Endothelial cell (in vitro differentiated cells): Measurements from ENCODE around the gene BUD23. TPM values are rescaled to one million over a fixed set of nuclear protein-coding genes. Genes with fewer than 3 reads are reported as not detected.

Experiments used
- DNase-seq: peaks from one replicate; pipeline ENCODE4 v3.0.0; 2021; ENCODE audit warnings: low spot score
- H3K27ac Mint-ChIP-seq: one replicate; pipeline ENCODE4 v1.8.0; 2021; ENCODE audit warnings: mixed read lengths, inconsistent platforms; ENCODE audit not compliant: unreplicated experiment
- H3K27me3 Mint-ChIP-seq: one replicate; pipeline ENCODE4 v1.8.0; 2021; ENCODE audit warnings: mild to moderate bottlenecking, moderate library complexity, mixed read lengths, inconsistent platforms; ENCODE audit not compliant: unreplicated experiment
- H3K36me3 Mint-ChIP-seq: one replicate; pipeline ENCODE4 v1.8.0; 2021; ENCODE audit warnings: mild to moderate bottlenecking, low read depth, mixed read lengths, inconsistent platforms; ENCODE audit not compliant: unreplicated experiment
- H3K4me1 Mint-ChIP-seq: one replicate; pipeline ENCODE4 v1.8.0; 2021; ENCODE audit warnings: mild to moderate bottlenecking, mixed read lengths, inconsistent platforms; ENCODE audit not compliant: unreplicated experiment
- H3K4me3 Mint-ChIP-seq: one replicate; pipeline ENCODE4 v1.8.0; 2021; ENCODE audit warnings: mild to moderate bottlenecking, mixed read lengths, inconsistent platforms; ENCODE audit not compliant: unreplicated experiment
- H3K9me3 Mint-ChIP-seq: one replicate; pipeline ENCODE4 v1.8.0; 2021; ENCODE audit warnings: mixed read lengths, inconsistent platforms; ENCODE audit not compliant: unreplicated experiment
- CTCF ChIP-seq: fragments of 200-600 bp; sonication (generic); IDR thresholded peaks from one replicate; pipeline ENCODE4 v1.5.0; 2021; ENCODE audit warnings: antibody characterized with exemption; ENCODE audit not compliant: unreplicated experiment
- total RNA-seq: library from RNA; stranded (reverse); fragmentation: NEBNext Ultra II Directional; extraction: Animal tissue kit (Norgen Biotek cat#: 25700); gene quantifications from one replicate; pipeline ENCODE4 v1.2.1, GENCODE V29; 2021; ENCODE audit not compliant: unreplicated experiment

BUD23 gene
- total RNA-seq, 1 donor from 2014 or later: 50.6 TPM

- TF ChIP-seq CTCF: no peak
- Mint-ChIP-seq H3K36me3 (peaks cover 13% of the 10 kb centered on the region), H3K27ac (peak overlapping the region; percentile 13), H3K9me3 (no peaks in the 10 kb centered on the region), H3K27me3 (peaks cover 9% of the 10 kb centered on the region), H3K4me3 (peak overlapping the region; percentile 48), H3K4me1 (peaks cover 16% of the 10 kb centered on the region)
- no peak for DNase-seq
Measured at GRCh38 chr7:73681031-73681430, 2.4 kb upstream of the BUD23 start.

- H3K4me3 Mint-ChIP-seq: peak overlapping the region; percentile 99
- peaks cover 16% of the 10 kb centered on the region for H3K4me1 Mint-ChIP-seq
- no peak for TF ChIP-seq CTCF
- H3K27ac Mint-ChIP-seq: peak overlapping the region; percentile 72
- no peaks in the 10 kb centered on the region for H3K9me3 Mint-ChIP-seq
- DNase-seq: no peak
- peaks cover 9% of the 10 kb centered on the region for H3K27me3 Mint-ChIP-seq
- H3K36me3 Mint-ChIP-seq: peaks cover 13% of the 10 kb centered on the region
Measured at GRCh38 chr7:73682745-73683055, 697 bp upstream of the BUD23 start.

- Mint-ChIP-seq H3K4me3 (peak overlapping the region; percentile 99), H3K9me3 (no peaks in the 10 kb centered on the region), H3K27me3 (peaks cover 9% of the 10 kb centered on the region), H3K27ac (peak overlapping the region; percentile 92), H3K4me1 (peaks cover 16% of the 10 kb centered on the region), H3K36me3 (peaks cover 13% of the 10 kb centered on the region)
- no peak for DNase-seq
- no peak for TF ChIP-seq CTCF
Measured at GRCh38 chr7:73683788-73684693, 644 bp downstream of the BUD23 start.

GRCh38 chr7:73685311-73685710 lies 1.9 kb downstream of the BUD23 start:
- TF ChIP-seq CTCF: no peak
- no peak overlapping the region for H3K27ac Mint-ChIP-seq
- H3K4me1 Mint-ChIP-seq: peaks cover 16% of the 10 kb centered on the region
- H3K9me3 Mint-ChIP-seq: no peaks in the 10 kb centered on the region
- H3K36me3 Mint-ChIP-seq: peaks cover 21% of the 10 kb centered on the region
- H3K27me3 Mint-ChIP-seq: peaks cover 9% of the 10 kb centered on the region
- no peak for DNase-seq
- H3K4me3 Mint-ChIP-seq: no peak overlapping the region

- no peak overlapping the region for H3K27ac Mint-ChIP-seq
- H3K4me1 Mint-ChIP-seq: peaks cover 13% of the 10 kb centered on the region
- peaks cover 28% of the 10 kb centered on the region for H3K36me3 Mint-ChIP-seq
- H3K4me3 Mint-ChIP-seq: peak overlapping the region; percentile 20
- no peak for DNase-seq
- H3K9me3 Mint-ChIP-seq: no peaks in the 10 kb centered on the region
- peaks cover 2% of the 10 kb centered on the region for H3K27me3 Mint-ChIP-seq
- TF ChIP-seq CTCF: no peak
Measured at GRCh38 chr7:73688288-73688687, 4.9 kb downstream of the BUD23 start.
